HEK293 (cell line): Measurements from ENCODE around the gene PIK3C2B.

Experiments
- CTCF ChIA-PET: fragments of 350-600 bp; formaldehyde crosslinking; extraction: SDS; loops from one replicate; lab custom pipeline; 2021; ENCODE audit warnings: antibody characterized with exemption; lab: Yijun Ruan, JAX
- POLR2A ChIA-PET: fragments of 300-600 bp; formaldehyde crosslinking; extraction: SDS; loops from one replicate; lab custom pipeline; 2020; ENCODE audit warnings: antibody characterized with exemption, inconsistent platforms; lab: Yijun Ruan, JAX
- H3K27ac ChIP-seq: fragments of 200-500 bp; sonication (Bioruptor generic); 2 replicates; pipeline ENCODE4 v1.5.1; 2014; ENCODE audit warnings: low read depth, low read length, control low read depth, inconsistent platforms; ENCODE audit errors: extremely low read depth
- H3K36me3 ChIP-seq, 2 experiments: fragments of 200-500 bp in 1 of 2; sonication (Bioruptor generic) in 1 of 2; 1 replicate in 1 of 2; 2 replicates in 1 of 2; pipeline ENCODE4 v1.5.1; 2014 to 2017; ENCODE audit warnings: inconsistent platforms in 2 of 2, low read length in 2 of 2; ENCODE audit not compliant: control insufficient read depth in 2 of 2, insufficient read depth in 1 of 2
- H3K4me1 ChIP-seq: fragments of 200-500 bp; sonication (Bioruptor generic); 2 replicates; pipeline ENCODE4 v1.5.1; 2014; ENCODE audit warnings: mild to moderate bottlenecking, low read length, inconsistent platforms; ENCODE audit not compliant: control insufficient read depth, insufficient read depth
- H3K4me3 ChIP-seq: 2 replicates; pipeline ENCODE4 v1.5.1; 2011; ENCODE audit warnings: low read depth, mild to moderate bottlenecking, control low read depth, low read length, moderate library complexity
- H3K9me3 ChIP-seq: fragments of 200-500 bp; sonication (Bioruptor generic); 2 replicates; pipeline ENCODE4 v1.5.1; 2014; ENCODE audit warnings: low read depth, low read length, inconsistent platforms; ENCODE audit not compliant: control insufficient read depth, insufficient read depth
- BCL11B ChIP-seq: fragments of 450-650 bp; formaldehyde crosslinking; IDR thresholded peaks from 2 replicates; pipeline ENCODE4 v1.5.1; 2016; ENCODE audit warnings: low read depth, missing biosample characterization, missing genetic modification characterization
- EGR2 ChIP-seq: fragments of 450-650 bp; formaldehyde crosslinking; IDR thresholded peaks from 2 replicates; pipeline ENCODE4 v1.5.1; 2016; ENCODE audit warnings: low read depth, missing biosample characterization, missing genetic modification characterization
- GLIS2 ChIP-seq: fragments of 450-650 bp; formaldehyde crosslinking; IDR thresholded peaks from 2 replicates; pipeline ENCODE4 v1.5.1; 2016; ENCODE audit warnings: missing biosample characterization, missing genetic modification characterization
- KLF8 ChIP-seq: fragments of 450-650 bp; formaldehyde crosslinking; IDR thresholded peaks from 2 replicates; pipeline ENCODE4 v1.5.1; 2016; ENCODE audit warnings: missing biosample characterization, missing genetic modification characterization
- OSR2 ChIP-seq: fragments of 450-650 bp; formaldehyde crosslinking; IDR thresholded peaks from 2 replicates; pipeline ENCODE4 v1.5.1; 2016; ENCODE audit warnings: missing biosample characterization, missing genetic modification characterization
- SCRT2 ChIP-seq: fragments of 450-650 bp; formaldehyde crosslinking; IDR thresholded peaks from 2 replicates; pipeline ENCODE4 v1.5.1; 2016; ENCODE audit warnings: missing biosample characterization, missing genetic modification characterization
- ZIC2 ChIP-seq: fragments of 450-650 bp; formaldehyde crosslinking; IDR thresholded peaks from 2 replicates; pipeline ENCODE4 v1.5.1; 2016; ENCODE audit warnings: missing biosample characterization, missing genetic modification characterization
- ZNF138 ChIP-seq: fragments of 450-650 bp; formaldehyde crosslinking; IDR thresholded peaks from 2 replicates; pipeline ENCODE4 v1.5.1; 2016; ENCODE audit warnings: missing biosample characterization, missing genetic modification characterization, borderline replicate concordance
- ZNF18 ChIP-seq: fragments of 450-650 bp; formaldehyde crosslinking; IDR thresholded peaks from 2 replicates; pipeline ENCODE4 v1.5.1; 2016; ENCODE audit warnings: missing biosample characterization, missing genetic modification characterization
- ZNF202 ChIP-seq: fragments of 450-650 bp; formaldehyde crosslinking; IDR thresholded peaks from 2 replicates; pipeline ENCODE4 v1.5.1; 2016; ENCODE audit warnings: missing biosample characterization, missing genetic modification characterization, borderline replicate concordance
- ZNF398 ChIP-seq: fragments of 450-650 bp; formaldehyde crosslinking; IDR thresholded peaks from 2 replicates; pipeline ENCODE4 v1.5.1; 2017; ENCODE audit warnings: missing biosample characterization, missing genetic modification characterization
- ZNF473 ChIP-seq: fragments of 450-650 bp; formaldehyde crosslinking; IDR thresholded peaks from 2 replicates; pipeline ENCODE4 v1.5.1; 2017; ENCODE audit warnings: missing biosample characterization, missing genetic modification characterization
- ZNF501 ChIP-seq: fragments of 450-650 bp; formaldehyde crosslinking; IDR thresholded peaks from 2 replicates; pipeline ENCODE4 v1.5.1; 2016; ENCODE audit warnings: missing biosample characterization, missing genetic modification characterization
- ZNF544 ChIP-seq: fragments of 450-650 bp; formaldehyde crosslinking; IDR thresholded peaks from 2 replicates; pipeline ENCODE4 v1.5.0; 2017; ENCODE audit warnings: missing biosample characterization, missing genetic modification characterization
- ZNF548 ChIP-seq: fragments of 450-650 bp; formaldehyde crosslinking; IDR thresholded peaks from 2 replicates; pipeline ENCODE4 v1.5.1; 2016; ENCODE audit warnings: missing biosample characterization, missing genetic modification characterization
- ZNF623 ChIP-seq: fragments of 450-650 bp; formaldehyde crosslinking; IDR thresholded peaks from 2 replicates; pipeline ENCODE4 v1.5.1; 2016; ENCODE audit warnings: missing biosample characterization, missing genetic modification characterization
- ZNF664 ChIP-seq: fragments of 450-650 bp; formaldehyde crosslinking; IDR thresholded peaks from 2 replicates; pipeline ENCODE4 v1.5.1; 2016; ENCODE audit warnings: missing biosample characterization, missing genetic modification characterization

Gene PIK3C2B

GRCh38 chr1:204530932-204531331 is 36.3 kb upstream of the PIK3C2B start:
- no peak for TF ChIP-seq ZNF548
- TF ChIP-seq SCRT2 (tag by site-specific recombination) = no peak
- TF ChIP-seq ZNF623 (tag by site-specific recombination) = no peak
- no peak for TF ChIP-seq ZNF398
- POLR2A ChIA-PET = no interaction called here
- H3K9me3 ChIP-seq = no peaks in the 10 kb centered on the region
- CTCF ChIA-PET = interaction anchor here (3.4 kb wide), 1 partner anchor 276 kb away, joined by 13 read pairs; no protein-coding TSS in a partner anchor
- no peaks in the 10 kb centered on the region for H3K4me1 ChIP-seq
- peaks cover 72 to 96% of the 10 kb centered on the region in 2 experiments for H3K36me3 ChIP-seq
- H3K27ac ChIP-seq = no peak overlapping the region
- no peak overlapping the region for H3K4me3 ChIP-seq

- Histone ChIP-seq H3K27ac (no peak overlapping the region), H3K4me3 (no peak overlapping the region)
- CTCF ChIA-PET = interaction anchor here (0.5 to 3.4 kb wide), 5 partner anchors 18 to 664 kb away, joined by 3 to 13 read pairs (median 3); no protein-coding TSS in a partner anchor
- TF ChIP-seq BCL11B (tag by site-specific recombination) (no peak), ZIC2 (peak; percentile 42; the same call in 1 of the 2 replicates), KLF8 (no peak), OSR2 (no peak), ZNF202 (tag by site-specific recombination) (no peak), GLIS2 (peak; percentile 44), ZNF473 (tag by site-specific recombination) (no peak)
- TF ChIP-seq, all 188 proteins: peak for 2
- peaks cover 63 to 89% of the 10 kb centered on the region in 2 experiments for H3K36me3 ChIP-seq
- no peaks in the 10 kb centered on the region for H3K4me1 ChIP-seq
- POLR2A ChIA-PET = interaction anchor here (1.4 to 1.5 kb wide), 2 partner anchors 10 to 13 kb away, joined by 4 to 5 read pairs; partner anchors contain the start of gene MDM4
- H3K9me3 ChIP-seq = no peaks in the 10 kb centered on the region
These were observed 34.8 kb upstream of the PIK3C2B start for GRCh38 chr1:204529371-204529895.

DNA sequence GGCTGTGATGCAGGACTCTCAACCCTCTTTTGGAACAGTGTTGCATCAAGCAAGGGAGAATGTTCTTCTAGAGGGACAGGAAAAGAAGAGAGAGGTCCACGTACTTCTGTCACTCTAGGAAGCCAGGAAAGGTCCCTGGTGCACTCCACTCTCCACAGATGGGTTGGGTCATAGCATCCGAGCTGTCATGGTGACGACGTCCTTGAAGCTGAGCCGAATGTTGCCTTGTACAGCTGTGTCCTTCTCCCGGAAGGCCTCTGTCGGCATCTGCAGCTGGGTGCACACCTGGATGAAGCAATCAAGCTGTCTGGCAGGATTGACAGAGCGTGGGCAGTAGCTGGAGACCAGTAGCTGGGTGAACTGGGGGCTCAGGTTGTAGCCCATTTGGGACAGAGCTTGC is 34.1 kb upstream of the PIK3C2B start:
- TF ChIP-seq ZNF138 = no peak
- no peak for TF ChIP-seq ZNF544 (tag by site-specific recombination)
- CTCF ChIA-PET = interaction anchor here (1.3 to 3.4 kb wide), 2 partner anchors 37 to 279 kb away, joined by 3 to 13 read pairs; no protein-coding TSS in a partner anchor
- Histone ChIP-seq H3K4me3 (no peak overlapping the region), H3K4me1 (no peaks in the 10 kb centered on the region), H3K36me3 (peaks cover 56 to 85% of the 10 kb centered on the region in 2 experiments), H3K27ac (no peak overlapping the region), H3K9me3 (no peaks in the 10 kb centered on the region)
- POLR2A ChIA-PET = interaction anchor here (1.2 to 1.5 kb wide), 3 partner anchors 9 to 12 kb away, joined by 4 to 5 read pairs (median 4); partner anchors contain the start of gene MDM4

DNA sequence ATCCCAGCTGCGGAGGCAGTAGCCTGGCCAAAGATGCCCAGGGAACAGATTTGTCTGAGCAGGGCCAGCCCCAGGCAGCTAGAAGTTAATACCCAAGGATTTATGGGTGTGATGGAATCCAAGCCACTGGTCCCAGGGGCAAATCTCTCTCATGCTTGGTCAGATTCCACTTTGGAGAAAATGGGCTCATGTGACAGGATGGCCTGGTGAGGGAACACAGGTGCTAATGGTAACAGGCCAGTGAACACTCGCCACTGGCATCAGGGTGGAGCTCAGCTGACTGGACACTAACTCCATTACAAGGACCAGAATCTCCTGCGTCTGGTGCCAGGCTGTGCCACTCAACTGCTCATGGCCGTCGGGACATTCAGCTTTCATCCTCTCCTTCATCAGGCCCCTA is 33.6 kb upstream of the PIK3C2B start:
- TF ChIP-seq ZNF18 = no peak
- TF ChIP-seq ZNF501 = no peak
- TF ChIP-seq ZNF664 (tag by site-specific recombination) = no peak
- no peak for TF ChIP-seq EGR2 (tag by site-specific recombination)
- TF ChIP-seq, all 188 proteins: peak for 0
- no peak overlapping the region for H3K27ac ChIP-seq
- H3K4me3 ChIP-seq = no peak overlapping the region
- no peaks in the 10 kb centered on the region for H3K4me1 ChIP-seq
- peaks cover 51 to 82% of the 10 kb centered on the region in 2 experiments for H3K36me3 ChIP-seq
- POLR2A ChIA-PET = interaction anchor here (1.2 to 1.5 kb wide), 3 partner anchors 9 to 12 kb away, joined by 4 to 5 read pairs (median 4); partner anchors contain the start of gene MDM4
- CTCF ChIA-PET = interaction anchor here (1.8 kb wide), 1 partner anchor 37 kb away, joined by 8 read pairs; no protein-coding TSS in a partner anchor
- no peaks in the 10 kb centered on the region for H3K9me3 ChIP-seq
